Right ventricle myocardium superior (tissue), 1 donor: Measurements from ENCODE around the gene RFLNA. TPM values are rescaled to one million over a fixed set of nuclear protein-coding genes. Genes with fewer than 3 reads are reported as not detected.

Experiments used
- ATAC-seq: fragments of 200-7000 bp; cut with Tn5 transposase; one replicate; pipeline ENCODE4 v1.9.1; 2020; ENCODE audit warnings: mild to moderate bottlenecking; ENCODE audit not compliant: poor library complexity
- DNase-seq: peaks from one replicate; pipeline ENCODE4 v3.0.0-alpha.2; 2020
- intact Hi-C: fragments of 100-400 bp; cut with DNase I; formaldehyde crosslinking; loops from one replicate; pipeline ENCODE4 v1.11.2; 2022
- total RNA-seq: library from RNA; stranded (reverse); fragmentation: NEBNext Ultra II Directional; extraction: Animal tissue kit (Norgen Biotek cat#: 25700); gene quantifications from one replicate; pipeline ENCODE4 v1.2.1, GENCODE V29; 2021
- donor health status: DM: no; HTN: yes; CAD: no; lungs with severe emphysema.

The RFLNA gene
- total RNA-seq, 1 donor from 2014 or later = 0.16 TPM

DNA sequence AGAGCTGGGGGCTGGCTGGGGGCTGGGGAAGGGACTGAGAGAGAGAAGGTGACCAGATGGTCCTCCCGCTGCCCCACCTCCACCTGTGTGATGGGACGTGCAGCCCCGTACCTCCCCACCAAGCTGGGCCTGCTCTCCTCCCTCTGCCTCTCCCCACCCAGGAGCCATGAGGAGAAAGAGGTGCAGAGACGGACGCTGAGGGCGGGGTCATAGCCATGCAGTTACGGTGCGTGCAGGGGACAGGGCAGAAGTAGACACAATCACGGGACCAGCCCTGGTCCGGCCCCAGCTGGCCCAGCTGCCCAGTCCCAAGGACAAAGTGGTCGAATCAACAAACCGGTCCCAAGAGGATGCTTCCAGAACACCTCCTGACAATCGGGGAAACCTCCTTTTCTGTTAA is 33.2 kb downstream of the RFLNA start:
- peak; percentile 81 for ATAC-seq
- peak; percentile 77 for DNase-seq
- intact Hi-C loops = no loop called here

DNA sequence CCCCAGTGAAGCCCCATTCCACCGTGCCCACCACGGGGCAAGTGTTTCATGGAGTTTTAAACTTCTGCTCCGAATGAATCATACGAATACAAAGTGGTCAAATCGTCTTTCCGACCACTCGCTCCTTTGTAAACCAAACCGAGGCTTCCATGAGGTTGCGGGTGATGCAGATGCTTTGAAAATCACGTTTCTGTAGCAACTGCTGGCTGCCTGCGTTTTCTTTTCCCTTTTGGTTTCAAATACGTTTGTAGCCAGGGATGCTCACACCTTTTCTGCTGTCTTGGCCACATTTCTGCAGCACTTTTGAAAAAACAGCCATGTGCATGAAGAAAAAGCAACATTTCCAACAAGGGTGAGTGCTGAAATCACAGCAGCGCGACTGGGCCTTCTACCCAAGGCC is 33.7 kb downstream of the RFLNA start:
- DNase-seq (no peak), ATAC-seq (no peak)
- intact Hi-C loops = no loop called here

DNA sequence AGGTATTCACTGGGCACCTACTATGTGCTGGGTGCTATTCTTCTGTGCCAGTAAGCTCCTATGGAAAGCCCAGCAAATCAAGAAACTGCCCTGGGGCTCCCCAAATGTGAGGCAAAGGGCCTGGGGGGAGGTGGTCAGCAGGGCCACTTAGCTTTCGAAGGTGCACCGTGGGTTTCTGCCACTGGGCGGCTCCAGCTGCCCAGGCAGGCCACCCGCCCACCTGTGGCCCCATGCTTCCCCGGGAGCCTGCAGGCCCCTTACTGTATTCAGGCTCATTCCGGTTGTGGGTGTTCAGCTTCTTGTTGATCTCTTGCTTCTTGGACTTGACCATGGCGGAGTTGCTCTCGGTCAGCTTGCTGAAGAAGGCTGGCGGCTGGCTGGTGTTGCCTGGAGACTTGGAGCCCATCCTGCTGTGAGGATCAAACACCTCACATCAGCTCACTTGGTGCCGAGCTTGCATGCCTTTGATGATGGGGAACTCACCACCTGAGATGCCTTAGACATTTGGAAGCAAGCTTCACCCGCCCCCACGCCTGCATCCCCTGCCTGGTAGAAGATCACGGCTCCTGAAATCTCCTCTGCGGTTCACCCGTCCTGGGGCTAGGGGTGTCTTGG is 37.3 kb downstream of the RFLNA start:
- intact Hi-C loops = no loop called here
- DNase-seq (no peak), ATAC-seq (no peak)

DNA sequence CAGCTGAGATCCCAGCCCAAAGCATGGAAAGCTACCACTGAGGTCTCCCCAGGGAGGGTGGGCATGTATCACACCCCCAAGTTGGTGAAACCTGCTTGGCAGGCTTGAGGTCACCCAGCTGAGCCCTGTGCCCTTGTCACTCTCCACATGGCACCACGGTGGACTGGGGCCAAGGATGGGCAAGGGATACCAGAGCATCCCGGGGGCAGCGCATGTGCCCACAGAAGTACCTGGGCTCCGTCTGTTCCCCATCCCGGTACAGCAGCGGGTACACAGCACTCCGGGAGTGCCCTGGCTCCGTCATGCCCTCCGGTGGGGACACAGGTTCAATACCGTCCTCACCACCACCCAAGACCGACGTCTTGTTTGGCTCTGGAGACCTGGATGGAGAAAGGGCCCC is 38.0 kb downstream of the RFLNA start:
- intact Hi-C loops = no loop called here
- no peak for ATAC-seq
- no peak for DNase-seq

DNA sequence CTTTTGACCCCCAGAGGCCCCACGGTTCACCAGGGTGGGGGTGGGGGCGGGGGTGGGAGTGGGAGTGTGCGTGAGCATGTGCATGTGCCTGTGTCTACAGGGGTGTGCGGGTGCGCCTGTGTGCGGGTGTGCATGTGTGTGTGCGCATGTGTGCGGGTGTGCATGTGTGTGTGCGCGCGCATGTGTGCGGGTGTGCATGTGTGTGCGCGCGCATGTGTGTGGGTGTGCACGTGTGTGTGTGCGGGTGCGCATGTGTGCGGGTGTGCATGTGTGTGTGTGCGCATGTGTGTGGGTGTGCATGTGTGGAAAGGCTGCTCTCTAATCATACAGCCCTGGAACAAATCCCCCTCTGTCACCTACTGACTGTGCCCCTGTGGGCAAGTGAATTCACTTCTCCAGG is 38.8 kb downstream of the RFLNA start:
- peak; percentile 3 for ATAC-seq
- intact Hi-C loops = no loop called here

DNA sequence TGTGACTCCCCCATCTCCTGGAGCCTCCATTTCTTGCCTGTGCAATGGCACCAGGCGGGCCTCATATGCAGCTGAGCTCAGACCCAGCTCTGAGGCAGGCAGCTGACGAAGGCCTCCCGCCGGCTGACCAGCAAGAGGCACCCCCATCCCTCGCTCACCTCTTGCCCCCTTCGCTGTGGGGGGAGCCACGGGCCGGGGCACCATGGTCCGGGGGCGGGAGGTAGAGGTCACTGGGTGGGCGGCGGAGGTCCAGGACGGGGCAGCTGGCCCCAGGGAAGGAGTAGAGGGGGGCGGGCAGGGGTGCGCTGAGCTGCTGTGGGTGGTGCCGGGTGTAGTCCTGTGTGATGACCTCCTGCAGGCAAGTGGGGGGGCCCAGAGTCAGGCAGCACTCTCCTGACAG is 39.4 kb downstream of the RFLNA start:
- no peak for ATAC-seq
- no peak for DNase-seq
- intact Hi-C loops = no loop called here

More for the DNA sequence above, 38.8 kb downstream of the RFLNA start:
- DNase-seq = no peak

DNA sequence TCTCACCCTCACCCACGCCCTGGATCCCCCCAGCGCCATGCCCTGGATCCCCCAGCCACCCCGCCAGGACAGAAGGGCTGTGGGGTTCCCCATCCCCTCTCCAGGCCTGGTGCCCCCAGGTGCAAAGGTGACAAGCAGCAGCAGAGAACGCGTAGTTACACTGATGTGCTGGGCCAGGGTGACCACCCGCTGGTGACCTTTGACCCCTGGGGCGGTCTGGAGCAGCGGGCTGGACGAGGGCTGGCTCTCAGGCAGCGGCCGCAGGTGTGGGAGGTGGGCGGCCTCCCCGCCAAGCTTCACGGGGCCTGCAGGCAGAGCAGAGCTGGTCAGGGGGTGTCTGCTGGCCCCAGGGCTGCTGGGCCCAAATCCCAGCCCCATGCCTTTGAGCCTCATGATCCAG is 40.1 kb downstream of the RFLNA start:
- DNase-seq = no peak
- no peak for ATAC-seq
- intact Hi-C loops = no loop called here

DNA sequence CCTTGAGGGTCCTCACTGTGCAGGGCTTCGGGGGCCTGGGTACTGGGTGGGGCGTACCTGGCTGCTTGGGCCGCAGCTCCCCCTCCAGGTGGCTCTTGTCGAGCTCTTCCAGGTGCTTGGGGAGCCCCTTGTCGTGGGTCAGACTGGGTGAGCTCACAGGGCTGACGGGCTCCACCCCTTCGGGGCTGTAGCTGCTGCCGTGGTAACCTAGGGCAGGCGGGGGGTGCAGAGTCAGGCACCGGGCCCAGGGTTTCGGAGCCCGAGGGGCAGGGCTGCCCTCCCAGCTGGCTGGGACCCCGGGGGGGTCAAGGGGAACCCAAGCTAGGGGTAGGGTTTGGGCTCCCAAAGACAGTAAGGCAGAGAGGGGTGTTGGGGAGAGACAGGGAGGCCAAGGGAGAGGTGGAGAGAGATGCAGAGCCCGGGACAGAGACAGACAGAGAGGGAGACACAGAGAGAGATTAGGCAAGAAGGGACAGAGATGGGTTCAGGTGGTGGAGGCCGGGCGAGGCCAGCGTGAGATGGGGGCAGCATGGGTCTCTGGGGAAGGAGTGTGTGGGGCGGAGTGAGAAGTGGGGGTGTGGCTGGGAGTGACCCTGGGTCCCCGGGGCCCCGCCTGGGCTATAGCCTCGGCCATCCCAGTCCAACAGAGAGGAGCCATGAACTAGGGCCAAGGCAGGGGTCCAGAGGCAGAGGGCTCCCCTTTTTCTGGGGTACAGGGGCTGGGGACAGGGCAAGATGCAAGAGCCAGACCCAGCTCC is 40.7 kb downstream of the RFLNA start:
- DNase-seq = no peak
- intact Hi-C loops = no loop called here
- no peak for ATAC-seq

DNA sequence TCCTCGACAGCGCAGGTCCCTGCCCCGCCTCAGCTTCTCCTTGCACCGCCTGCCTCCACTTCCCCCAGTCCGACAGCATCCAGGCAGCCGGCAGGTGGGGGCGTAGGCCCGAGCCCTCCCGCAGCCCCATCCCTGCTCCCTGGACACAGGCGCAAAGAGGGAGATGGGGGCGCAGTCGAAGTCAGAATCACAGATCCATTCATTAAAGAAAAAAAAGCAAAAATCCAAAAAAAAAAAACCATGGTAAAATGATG is 41.2 kb downstream of the RFLNA start:
- DNase-seq (no peak), ATAC-seq (no peak)
- intact Hi-C loops = no loop called here

DNA sequence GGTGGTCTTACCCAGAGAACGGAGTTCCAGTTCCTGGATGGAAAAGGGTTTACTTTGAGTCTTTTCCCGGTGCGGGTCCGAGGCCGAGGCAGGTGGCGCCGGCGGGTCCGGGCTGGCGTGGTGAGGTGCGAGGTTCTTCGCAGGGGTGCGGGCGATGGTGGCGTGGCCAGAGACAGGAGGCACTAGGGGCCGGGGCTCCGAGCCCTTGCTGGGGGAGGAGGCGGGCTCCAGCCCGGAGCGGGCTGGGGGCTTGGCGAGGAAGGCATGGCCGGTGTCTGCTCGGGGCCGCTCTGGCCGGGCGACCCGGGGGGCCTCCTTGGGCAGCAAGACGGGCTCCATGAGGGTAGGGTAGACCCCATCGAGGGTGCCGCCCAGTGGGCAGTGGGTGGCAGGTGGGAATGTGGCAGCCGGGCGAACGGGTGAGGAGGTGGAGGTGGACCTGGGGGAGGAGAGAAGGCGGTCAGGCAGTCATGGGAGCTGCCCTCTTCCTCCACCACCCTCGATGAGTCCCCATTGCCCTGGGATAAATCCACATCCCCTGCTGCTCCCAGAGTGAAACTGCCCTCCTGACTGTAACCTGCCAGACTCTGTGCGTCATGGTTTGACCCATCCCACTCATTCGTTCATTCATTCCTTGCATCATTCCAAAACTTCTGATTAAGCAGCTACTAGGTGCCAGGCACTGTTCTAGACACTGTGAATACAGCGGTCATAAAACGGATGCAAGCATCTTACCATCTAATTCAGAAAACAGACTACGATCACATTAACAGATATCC is 42.0 kb downstream of the RFLNA start:
- intact Hi-C loops = no loop called here
- DNase-seq = no peak
- ATAC-seq = no peak

DNA sequence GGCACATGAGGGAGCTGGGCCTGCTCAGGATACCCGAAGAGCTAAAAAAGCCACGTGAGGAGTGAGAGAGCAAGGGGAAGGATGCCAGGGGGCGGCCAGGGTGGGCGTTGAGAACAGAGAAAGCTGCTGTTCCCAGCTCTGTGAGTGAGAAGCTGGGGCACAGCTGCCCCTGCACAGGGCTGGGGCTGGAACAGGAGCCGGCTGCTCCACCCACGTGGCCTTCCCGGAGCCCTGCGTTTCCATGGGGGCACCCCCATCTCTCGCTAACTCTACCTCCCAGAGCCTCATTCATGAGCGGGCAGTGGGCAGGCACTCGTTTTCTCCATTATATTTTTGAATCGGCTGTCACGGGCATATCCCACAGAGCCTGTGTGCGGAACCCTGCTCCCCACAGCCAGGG is 42.7 kb downstream of the RFLNA start:
- intact Hi-C loops = no loop called here
- DNase-seq = no peak
- ATAC-seq = no peak

DNA sequence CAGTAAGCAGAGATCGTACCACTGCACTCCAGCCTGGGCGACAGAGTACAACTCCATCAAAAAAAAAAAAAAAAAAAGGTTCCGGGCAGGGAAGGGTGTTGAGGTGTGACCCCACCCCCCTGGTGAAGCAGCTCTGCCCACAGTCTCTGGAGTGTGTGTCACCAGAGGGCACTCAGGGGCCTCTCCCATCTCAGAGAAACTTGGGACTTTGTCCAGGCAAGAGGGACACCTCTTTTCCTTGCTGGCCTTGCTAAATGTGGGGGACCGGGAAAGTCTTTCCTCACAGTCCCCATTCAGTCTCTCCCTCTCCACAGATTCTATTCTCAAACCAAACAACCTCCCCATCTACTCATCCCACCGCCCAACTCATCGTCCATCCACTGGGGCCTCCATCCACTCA is 43.6 kb downstream of the RFLNA start:
- intact Hi-C loops = no loop called here
- ATAC-seq (no peak), DNase-seq (no peak)

DNA sequence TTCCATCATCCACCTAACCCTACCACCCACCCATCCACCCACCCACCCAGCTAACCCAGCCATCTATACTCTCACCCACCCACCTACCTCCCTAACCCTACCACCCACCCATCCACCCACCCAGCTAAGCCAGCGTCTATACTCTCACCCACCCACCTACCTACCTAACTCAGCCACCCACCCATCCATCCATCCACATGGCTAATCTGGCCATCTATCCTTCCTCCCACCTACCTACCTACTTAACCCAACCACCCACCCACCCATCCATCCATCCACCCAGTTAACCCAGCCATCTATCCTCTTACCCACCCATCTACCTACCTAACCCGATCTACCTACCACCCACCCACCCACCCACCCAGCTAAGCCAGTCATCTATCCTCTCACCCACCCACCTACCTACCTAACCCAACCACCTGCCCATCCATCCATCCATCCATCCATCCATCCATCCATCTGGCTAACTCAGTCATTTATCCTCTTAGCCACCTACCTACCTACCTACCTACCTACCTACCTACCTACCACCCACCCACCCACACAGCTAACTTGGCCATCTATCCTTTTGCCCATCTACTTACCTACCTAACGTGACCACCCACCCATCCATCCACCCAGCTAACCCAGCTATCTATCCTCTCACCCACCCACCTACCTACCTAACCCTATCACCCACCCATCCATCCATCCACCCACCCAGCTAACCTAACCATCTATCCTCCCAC is 44.1 kb downstream of the RFLNA start:
- no peak for DNase-seq
- ATAC-seq = no peak
- intact Hi-C loops = no loop called here

DNA sequence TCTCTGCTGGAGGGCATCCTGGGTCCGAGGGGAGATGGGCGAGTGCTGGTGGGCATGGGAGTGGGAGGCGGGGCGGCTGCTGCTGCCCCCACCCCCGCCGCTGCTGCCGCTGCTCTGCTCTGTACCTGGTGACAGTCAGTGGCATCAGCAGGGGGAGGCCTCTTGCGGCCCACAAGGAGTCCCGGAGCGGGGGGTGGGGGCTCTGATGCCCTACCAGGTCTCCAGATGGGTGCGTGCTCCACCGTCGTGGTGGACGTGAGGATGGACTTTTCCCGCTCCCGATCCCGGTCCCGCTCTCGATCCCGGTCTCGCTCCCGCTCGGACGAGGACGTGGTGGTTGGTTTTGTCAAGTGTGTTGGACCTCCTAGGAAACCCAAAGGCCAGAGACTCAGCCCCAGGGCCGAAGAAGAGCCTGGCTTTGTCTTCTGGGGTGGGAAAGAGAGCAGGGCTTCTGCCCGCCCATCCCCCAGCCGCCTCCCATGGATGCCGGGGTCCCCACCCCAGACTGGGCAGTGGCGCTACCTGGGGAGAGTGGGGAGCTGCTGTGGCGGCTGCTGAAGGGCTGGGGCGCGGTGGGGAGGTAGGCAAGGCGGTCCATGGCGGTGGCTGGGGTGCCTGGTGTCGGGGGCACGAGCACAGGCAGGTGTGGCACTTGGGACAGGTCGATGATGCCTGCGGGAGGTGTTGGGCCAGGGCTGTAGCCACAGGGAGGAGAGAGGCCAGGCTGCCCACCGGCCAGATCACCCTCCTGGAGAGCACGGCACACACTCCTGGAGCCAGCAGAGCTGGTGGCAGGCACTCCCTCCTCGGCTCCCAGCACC is 45.4 kb downstream of the RFLNA start:
- DNase-seq = no peak
- ATAC-seq = no peak
- intact Hi-C loops = no loop called here

DNA sequence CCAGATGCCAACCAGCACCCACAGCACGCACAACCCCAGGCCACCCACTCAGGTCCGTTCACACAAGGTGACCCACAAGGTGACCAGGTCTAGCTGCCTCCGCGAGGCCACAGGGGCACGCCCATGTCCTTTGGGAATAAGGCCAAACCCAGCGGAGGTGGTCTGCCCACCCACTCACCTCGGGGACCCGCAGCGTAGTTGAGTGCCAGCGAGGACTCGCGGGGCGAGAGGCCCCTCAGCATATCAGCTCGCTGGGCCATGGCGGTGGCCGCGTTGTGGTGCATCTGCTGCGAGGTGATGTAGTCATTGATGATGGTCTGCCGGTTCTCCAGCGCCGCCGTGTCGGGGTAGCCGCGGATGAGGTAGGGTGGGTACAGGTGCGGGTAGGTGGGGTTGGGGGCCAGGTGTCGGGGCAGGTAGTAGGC is 46.8 kb downstream of the RFLNA start:
- no peak for DNase-seq
- ATAC-seq = no peak
- intact Hi-C loops = no loop called here

DNA sequence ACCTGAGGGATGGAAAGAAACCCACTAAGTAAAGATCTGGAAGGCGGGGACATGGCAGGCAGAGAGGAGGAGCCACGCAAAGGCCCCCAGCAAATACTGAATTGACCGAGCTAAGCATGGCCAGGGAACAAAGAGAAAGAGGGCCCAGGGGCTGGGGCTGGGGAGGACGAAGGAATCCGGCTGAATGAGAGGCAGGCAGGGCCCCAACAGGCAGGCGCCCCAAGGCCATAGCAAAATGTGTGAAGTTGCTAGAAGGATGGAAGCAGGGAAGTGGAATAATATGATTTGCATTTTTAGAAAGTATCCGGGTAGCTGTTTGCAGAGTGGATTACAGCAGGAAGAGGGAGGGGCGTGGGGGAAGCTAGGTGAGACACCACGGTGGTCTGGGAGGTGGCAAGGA is 49.1 kb downstream of the RFLNA start:
- intact Hi-C loops = no loop called here
- ATAC-seq (no peak), DNase-seq (no peak)

DNA sequence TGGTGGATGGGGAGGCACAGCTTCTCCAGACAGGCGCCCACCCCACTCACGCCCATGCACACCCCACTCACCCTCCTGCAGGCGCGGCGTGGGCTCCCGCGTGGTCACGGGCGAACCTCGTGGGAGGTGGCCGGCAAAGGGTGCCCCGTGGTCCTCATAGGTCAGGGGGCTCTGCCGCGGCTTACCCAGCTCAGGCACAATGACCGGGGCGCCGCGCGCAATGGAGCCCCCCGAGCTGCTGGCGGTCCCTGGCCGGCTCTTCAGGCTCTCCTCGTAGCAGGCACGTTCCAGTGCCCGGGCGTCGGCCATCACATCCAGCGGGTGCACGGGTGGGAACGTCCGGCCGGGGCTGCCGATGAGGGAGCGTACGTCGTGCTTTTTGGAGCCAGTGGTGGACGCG is 49.6 kb downstream of the RFLNA start:
- ATAC-seq (no peak), DNase-seq (no peak)
- intact Hi-C loops = no loop called here

DNA sequence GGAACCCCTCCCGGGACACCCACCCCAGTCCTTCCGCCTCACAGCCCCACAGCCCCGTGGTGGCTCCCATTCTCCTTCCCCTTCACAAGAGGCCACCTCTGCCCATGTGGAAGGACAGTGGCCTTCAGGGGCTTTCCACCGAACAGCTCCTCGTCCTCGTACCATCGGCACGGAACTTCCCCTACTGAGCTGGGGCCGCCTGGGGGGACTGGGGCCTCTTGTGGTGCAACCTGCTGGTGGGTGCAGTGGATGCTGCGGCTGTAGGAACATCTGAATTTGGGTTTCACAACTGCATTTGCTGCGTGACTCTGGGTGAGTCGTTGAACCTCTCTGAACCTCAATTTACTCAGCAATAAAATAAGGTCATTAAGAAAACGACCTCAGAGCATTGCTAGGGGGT is 50.9 kb downstream of the RFLNA start:
- intact Hi-C loops = no loop called here
- no peak for DNase-seq

More for the DNA sequence above, 50.9 kb downstream of the RFLNA start:
- no peak for ATAC-seq
